HFF-Myc (cell line): ENCODE measurements around the gene SLC6A4.

Experiments used
- DNase-seq: peaks from one replicate; pipeline ENCODE4 v3.0.0-alpha.2; 2011; ENCODE audit warnings: low read depth; ENCODE audit errors: extremely low read depth
- H3K4me3 ChIP-seq: replicated peaks from 2 replicates; pipeline ENCODE4 v1.5.1; 2011; ENCODE audit warnings: low read depth, mild to moderate bottlenecking, control low read depth, low read length
- CTCF ChIP-seq: IDR thresholded peaks from 2 replicates; pipeline ENCODE4 v1.5.1; 2012; ENCODE audit warnings: mild to moderate bottlenecking, low read depth, low read length, control low read depth; ENCODE audit errors: missing control alignments

Gene SLC6A4

GRCh38 chr17:30271102-30271501, 35.6 kb upstream of the SLC6A4 start:
- DNase-seq, result no peak
- no peak overlapping the region for H3K4me3 ChIP-seq
- no peak for TF ChIP-seq CTCF

- TF ChIP-seq CTCF, result no peak
Observed at GRCh38 chr17:30267625-30268024, 32.1 kb upstream of the SLC6A4 start.

GRCh38 chr17:30263552-30264333, 28.2 kb upstream of the SLC6A4 start:
- no peak for TF ChIP-seq CTCF
- DNase-seq, result no peak

More at GRCh38 chr17:30267625-30268024, 32.1 kb upstream of the SLC6A4 start:
- DNase-seq, result no peak
- H3K4me3 ChIP-seq, result no peak overlapping the region

GRCh38 chr17:30256756-30257506, 21.4 kb upstream of the SLC6A4 start:
- H3K4me3 ChIP-seq, result no peak overlapping the region
- no peak for TF ChIP-seq CTCF
- DNase-seq, result no peak

More at GRCh38 chr17:30263552-30264333, 28.2 kb upstream of the SLC6A4 start:
- H3K4me3 ChIP-seq, result no peak overlapping the region

- DNase-seq, result no peak
- no peak overlapping the region for H3K4me3 ChIP-seq
- TF ChIP-seq CTCF, result no peak
Observed at GRCh38 chr17:30254150-30254549, 18.7 kb upstream of the SLC6A4 start.

GRCh38 chr17:30253312-30253711, 17.8 kb upstream of the SLC6A4 start:
- no peak overlapping the region for H3K4me3 ChIP-seq
- TF ChIP-seq CTCF, result no peak
- DNase-seq, result no peak
